ENCODE results near the gene MRPL52. TPM values are rescaled to one million over a fixed set of nuclear protein-coding genes. Genes with fewer than 3 reads are reported as not detected.
"Not testable (repeated sequence)": the region's sequence is repeated elsewhere in the genome, so short reads cannot be mapped to it uniquely, and the experiment has no call there.

Gene MRPL52
- total RNA-seq, 1 donor, result 82.5 TPM

GRCh38 chr14:22800346-22800745 lies 29.3 kb upstream of the MRPL52 start:
- no peak for DNase-seq (ENCODE audit: low read depth)
- TF ChIP-seq CTCF (IDR thresholded peaks at IDR 0.05; ENCODE audit: insufficient read depth, low read depth, low read length), result no peak
- no peak overlapping the region for H3K4me3 ChIP-seq (ENCODE audit: low read depth, low read length)

GRCh38 chr14:22801716-22802115 lies 28.0 kb upstream of the MRPL52 start:
- DNase-seq (ENCODE audit: low read depth), result no peak
- no peak for TF ChIP-seq CTCF (IDR thresholded peaks at IDR 0.05; ENCODE audit: insufficient read depth, low read depth, low read length)

GRCh38 chr14:22802860-22803686 lies 26.6 kb upstream of the MRPL52 start:
- DNase-seq (ENCODE audit: low read depth), result no peak
- TF ChIP-seq CTCF (IDR thresholded peaks at IDR 0.05; ENCODE audit: insufficient read depth, low read depth, low read length), result no peak
- H3K4me3 ChIP-seq (ENCODE audit: low read depth, low read length), result no peak overlapping the region

More at GRCh38 chr14:22801716-22802115, 28.0 kb upstream of the MRPL52 start:
- H3K4me3 ChIP-seq (ENCODE audit: low read depth, low read length), result no peak overlapping the region

GRCh38 chr14:22803687-22803974 lies 26.1 kb upstream of the MRPL52 start:
- no peak overlapping the region for H3K4me3 ChIP-seq (ENCODE audit: low read depth, low read length)
- DNase-seq (ENCODE audit: low read depth), result no peak
- TF ChIP-seq CTCF (IDR thresholded peaks at IDR 0.05; ENCODE audit: insufficient read depth, low read depth, low read length), result no peak

- H3K4me3 ChIP-seq (ENCODE audit: low read depth, low read length), result not testable (repeated sequence)
Measured at GRCh38 chr14:22805235-22805634, 24.5 kb upstream of the MRPL52 start.

GRCh38 chr14:22807432-22808087 lies 22.1 kb upstream of the MRPL52 start:
- H3K4me3 ChIP-seq (ENCODE audit: low read depth, low read length), result no peak overlapping the region
- TF ChIP-seq CTCF (IDR thresholded peaks at IDR 0.05; ENCODE audit: insufficient read depth, low read depth, low read length), result no peak
- no peak for DNase-seq (ENCODE audit: low read depth)

More at GRCh38 chr14:22805235-22805634, 24.5 kb upstream of the MRPL52 start:
- not testable (repeated sequence) for DNase-seq (ENCODE audit: low read depth)

- TF ChIP-seq CTCF (IDR thresholded peaks at IDR 0.05; ENCODE audit: insufficient read depth, low read depth, low read length), result no peak
- DNase-seq (ENCODE audit: low read depth), result no peak
Measured at GRCh38 chr14:22808388-22809209, 21.1 kb upstream of the MRPL52 start.

More at GRCh38 chr14:22808388-22809209, 21.1 kb upstream of the MRPL52 start:
- H3K4me3 ChIP-seq (ENCODE audit: low read depth, low read length), result no peak overlapping the region
